DLD1 (cell line): ENCODE data around the gene B3GNT7.

Experiments
- in situ Hi-C: cut with HindIII; loops from 2 replicates; pipeline ENCODE4 v1.10.0; 2017; ENCODE audit warnings: low sequenced_read_pairs

The B3GNT7 gene

DNA sequence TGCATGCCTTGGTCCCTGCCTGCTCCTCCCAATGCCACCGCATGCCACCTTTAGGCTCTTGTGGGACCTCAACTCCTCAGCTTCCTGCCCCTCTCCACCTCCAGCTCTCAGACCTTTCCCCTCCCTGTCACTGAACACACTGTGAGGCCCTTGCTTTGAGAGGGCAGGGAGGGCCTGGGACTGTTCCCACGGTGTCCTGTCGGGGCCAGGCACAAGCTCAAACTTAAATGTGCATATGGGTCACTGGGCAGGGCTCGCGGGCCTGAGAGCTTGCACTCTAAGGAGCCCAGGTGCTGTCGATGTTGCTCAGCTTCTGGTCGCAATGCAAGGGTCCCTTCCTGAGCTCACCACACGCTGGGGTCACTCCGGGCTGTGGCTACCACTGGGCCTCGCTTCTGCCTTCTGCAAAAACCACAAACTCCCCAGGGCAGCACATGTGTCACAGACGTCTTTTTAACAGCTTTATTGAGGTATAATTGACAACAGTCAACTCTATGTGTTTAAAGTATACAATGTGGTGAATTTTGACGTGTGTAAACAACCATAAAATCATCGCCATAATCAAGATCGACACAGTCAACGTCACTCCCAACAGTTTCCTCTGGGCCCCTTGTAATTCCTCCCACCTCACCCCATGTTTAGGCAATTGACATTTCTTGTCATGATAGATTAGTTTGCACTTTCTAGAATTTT is 11.9 kb upstream of the B3GNT7 start:
- in situ Hi-C loops = no loop called here

- in situ Hi-C loops = no loop called here
Observed at GRCh38 chr2:231384109-231384435, 11.4 kb upstream of the B3GNT7 start.

DNA sequence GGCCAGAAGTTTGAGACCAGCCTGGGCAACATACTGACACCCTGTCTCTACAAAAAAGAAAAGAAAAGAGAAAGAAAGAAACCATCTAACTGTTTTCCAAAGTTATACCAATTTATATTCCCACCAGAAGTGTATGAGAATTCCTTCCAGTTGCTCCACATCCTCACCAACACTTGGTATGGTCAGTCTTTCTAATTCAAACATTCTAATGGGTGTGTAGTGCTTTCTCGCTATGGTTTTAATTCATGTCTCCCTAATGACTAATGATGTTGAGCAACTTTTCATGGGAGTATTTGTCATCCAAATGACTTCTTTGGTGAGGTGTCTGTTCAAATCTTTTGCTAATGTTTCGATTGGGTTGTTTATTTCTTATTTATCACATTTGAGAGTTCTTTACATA is 10.5 kb upstream of the B3GNT7 start:
- in situ Hi-C loops = no loop called here

DNA sequence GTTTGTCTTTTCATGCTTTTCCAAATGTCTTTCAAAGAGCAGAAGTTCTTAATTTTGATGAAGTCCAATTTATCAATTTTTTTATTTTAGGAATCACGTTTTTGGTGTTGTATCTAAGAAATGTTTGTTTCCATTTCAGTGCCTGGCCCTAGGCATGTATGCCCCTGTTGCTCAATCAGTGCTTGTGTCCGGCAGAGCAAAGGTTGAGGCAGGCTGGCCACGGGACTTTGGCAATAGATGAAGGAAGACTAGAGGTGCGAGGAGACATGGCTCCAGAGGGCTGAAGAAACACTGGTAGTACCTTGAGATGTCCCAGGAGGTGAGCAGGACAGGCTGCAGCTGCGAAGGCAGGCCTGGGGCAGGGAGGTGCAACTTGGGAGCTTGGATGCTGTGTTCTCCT is 10.1 kb upstream of the B3GNT7 start:
- in situ Hi-C loops = no loop called here

- in situ Hi-C loops = no loop called here
Observed at GRCh38 chr2:231386446-231386845, 9.1 kb upstream of the B3GNT7 start.

DNA sequence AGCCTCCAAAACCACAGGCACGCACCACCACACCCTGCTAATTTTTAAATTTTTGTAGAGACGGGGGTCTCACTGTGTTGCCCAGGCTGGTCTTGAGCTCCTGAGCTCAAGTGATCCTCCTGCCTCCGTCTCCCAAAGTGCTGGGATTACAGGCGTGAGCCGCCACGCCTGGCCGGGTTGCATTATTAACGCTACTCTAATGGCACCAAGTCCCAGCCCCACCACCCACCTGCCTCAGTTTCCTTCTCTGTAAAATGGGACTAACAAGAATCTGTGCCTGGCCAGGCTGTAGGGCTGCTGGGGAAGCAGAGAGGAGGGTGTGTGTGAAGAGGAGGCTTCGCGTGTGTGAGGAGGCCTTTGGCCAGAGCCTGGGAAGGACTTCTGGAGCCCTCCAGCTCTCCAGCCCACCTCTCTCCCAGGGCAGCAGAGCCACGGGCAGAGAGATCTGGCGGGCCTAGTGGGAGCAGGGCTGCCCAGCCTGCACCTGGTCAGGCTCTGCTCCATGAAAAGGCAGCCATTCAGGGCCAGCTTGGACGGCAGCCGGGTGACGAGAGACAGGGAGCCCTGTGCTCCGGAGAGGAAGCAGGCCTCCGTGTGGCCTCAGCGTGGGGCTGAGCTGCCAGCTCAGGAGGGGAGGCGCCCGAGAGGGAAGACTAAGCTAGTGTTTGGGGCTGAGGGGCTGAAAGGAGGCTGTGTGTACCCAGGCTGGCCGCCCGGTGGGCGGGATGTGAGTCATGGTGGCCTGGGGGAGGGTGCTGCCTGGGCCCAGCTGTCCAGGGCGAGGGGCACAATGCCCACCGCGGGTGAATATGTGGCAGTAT is 7.4 kb upstream of the B3GNT7 start:
- in situ Hi-C loops = no loop called here

DNA sequence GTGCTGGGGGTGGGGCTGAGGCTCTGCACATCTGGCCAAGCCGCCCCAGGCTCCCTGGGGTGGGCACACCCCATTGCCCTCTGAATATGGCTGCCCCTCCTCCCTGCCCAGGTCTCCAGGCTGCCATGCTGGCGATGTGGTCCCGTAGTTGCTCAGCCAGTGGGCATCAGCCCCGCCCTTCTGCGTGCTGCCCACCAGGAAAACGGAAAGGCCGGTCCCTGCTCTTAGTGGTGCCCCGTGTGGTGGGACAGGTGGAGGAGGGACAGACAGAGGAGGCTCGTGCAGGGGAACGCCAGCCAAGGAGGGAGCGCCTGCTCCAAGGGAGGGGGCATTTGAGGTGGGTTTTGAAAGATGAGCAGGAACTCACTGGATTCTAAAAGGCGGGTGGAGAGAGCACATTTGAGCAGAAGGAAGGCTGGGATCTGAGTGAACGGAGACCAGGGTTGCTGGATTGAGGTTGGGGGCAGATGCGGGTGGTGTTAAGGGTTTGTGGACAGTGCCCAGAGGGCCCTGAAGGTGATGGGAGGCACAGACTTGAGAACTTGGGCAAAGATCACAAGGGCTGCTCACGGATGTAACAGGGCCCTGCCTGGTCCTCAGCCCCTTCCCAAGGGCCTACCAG is 6.7 kb upstream of the B3GNT7 start:
- in situ Hi-C loops = no loop called here

DNA sequence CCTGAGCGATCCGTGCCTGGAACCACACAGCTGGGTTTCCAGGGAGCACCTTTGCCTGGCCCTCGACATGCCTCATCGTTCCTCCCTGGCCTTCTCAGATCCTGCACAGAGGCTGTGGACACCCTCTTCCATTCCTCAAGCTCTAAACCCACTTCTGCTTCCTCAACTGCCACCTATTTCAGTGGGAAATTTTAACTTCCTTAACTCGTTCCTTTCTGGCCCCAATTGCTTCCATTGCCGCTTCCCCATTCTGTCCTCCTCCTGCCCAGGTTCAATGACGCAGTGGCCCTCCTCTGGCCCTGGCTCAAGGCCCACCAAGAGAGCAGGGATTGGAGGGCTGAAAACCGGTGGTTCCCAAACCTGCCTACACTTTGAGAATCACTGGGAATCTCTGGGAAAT is 4.8 kb upstream of the B3GNT7 start:
- in situ Hi-C loops = no loop called here

- in situ Hi-C loops = no loop called here
Observed at GRCh38 chr2:231391981-231392380, 3.5 kb upstream of the B3GNT7 start.

GRCh38 chr2:231392431-231393148 is 2.9 kb upstream of the B3GNT7 start:
- in situ Hi-C loops = no loop called here

GRCh38 chr2:231393149-231394131 is 2.1 kb upstream of the B3GNT7 start:
- in situ Hi-C loops = no loop called here

DNA sequence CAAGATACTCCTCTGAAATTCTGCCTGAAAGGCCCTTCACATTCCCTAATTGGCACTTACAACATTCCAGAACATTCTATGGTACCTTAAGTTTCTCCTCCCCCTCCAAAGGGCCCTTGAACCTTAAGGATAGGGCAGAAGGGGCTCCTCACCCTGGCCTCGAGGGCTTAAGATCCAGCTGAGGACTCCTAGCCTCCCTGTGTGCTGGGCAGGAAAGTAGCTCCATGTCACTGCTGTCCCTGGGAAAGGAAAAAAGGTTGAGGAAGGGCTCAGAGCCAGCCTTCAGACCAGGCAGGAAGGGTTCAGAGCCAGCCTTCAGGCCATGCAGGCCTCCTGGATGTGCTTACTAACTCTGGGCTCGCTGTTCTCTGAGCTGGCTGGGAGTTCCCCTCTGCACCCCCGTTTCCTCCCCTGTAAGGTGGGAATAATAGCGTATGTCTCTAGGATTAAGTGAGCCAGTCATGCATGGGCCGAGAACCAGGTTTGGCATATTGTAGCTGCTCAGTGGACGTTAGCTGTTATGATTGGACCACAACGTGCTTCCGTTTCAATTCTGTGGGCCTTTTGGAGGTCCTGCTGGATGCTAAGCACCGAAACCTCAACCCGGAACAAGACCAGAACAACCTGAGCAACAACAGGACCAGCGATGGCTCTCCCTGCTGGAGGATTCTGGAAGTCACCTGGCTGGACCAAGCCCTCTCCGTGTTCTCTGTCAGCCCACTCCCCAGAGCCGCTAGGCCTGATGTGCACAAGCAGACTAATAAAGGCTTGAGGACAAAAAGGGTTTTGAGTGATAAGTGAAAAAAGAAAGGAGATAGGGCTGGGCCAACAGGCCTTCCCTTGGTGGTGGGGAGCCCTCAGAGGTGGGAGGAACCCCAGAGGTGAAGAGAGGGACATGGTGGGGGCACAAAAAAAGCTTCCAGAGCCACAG is 1.0 kb upstream of the B3GNT7 start:
- in situ Hi-C loops = no loop called here

- in situ Hi-C loops = no loop called here
Observed at GRCh38 chr2:231396058-231396821, 730 bp downstream of the B3GNT7 start.

- in situ Hi-C loops = no loop called here
Observed at GRCh38 chr2:231397011-231397927, 1.8 kb downstream of the B3GNT7 start.

GRCh38 chr2:231397928-231398294 is 2.4 kb downstream of the B3GNT7 start:
- in situ Hi-C loops = no loop called here

GRCh38 chr2:231398585-231398984 is 3.1 kb downstream of the B3GNT7 start:
- in situ Hi-C loops = no loop called here

DNA sequence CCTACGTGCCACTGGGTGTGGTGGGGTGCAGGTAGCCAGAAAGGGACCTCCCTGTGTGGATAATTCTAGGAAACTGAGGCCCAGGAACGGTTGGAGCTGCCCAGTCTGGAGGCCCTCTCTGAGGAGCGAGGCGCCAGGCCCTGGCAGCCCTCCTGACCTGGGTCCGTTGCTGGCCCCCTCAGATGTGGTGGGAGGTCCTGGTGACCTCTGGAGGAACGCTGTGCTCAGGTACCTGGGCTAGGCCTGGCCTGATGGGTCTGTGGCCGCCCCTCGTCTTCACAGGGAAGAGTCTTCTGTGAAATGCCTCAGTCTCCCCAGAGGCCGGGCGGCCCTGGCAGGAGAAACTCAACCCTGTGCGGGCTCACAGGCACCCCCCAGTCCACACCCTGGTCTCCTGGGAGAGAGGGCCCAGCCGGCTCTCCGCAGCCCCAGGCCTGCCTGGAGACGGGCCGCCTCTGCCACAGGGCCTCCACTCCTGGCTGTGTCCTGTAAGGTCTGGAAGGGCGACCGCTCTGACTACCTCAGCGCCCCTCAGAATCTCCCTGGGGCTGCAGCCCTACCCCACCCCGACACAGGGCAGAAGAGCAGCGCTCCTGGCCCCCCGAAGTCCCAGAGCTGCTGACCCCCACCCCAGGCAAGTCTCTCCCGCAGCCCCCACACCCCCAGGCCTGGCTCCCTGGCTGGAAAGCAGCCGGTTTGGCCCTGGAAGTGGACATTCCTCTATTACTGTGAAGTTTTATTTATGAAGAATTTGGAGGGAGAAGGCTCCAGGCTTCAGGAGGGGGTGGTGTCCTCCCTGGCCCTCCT is 3.7 kb downstream of the B3GNT7 start:
- in situ Hi-C loops = no loop called here
